HTERT RPE-1 (cell line): ENCODE data around the gene MTTP.

ENCODE experiments used
- in situ Hi-C: fragments of 300-500 bp; cut with MboI; formaldehyde crosslinking; loops from 4 replicates; pipeline ENCODE4 v1.14.3; 2020; ENCODE audit warnings: low sequenced_read_pairs

Gene MTTP

DNA sequence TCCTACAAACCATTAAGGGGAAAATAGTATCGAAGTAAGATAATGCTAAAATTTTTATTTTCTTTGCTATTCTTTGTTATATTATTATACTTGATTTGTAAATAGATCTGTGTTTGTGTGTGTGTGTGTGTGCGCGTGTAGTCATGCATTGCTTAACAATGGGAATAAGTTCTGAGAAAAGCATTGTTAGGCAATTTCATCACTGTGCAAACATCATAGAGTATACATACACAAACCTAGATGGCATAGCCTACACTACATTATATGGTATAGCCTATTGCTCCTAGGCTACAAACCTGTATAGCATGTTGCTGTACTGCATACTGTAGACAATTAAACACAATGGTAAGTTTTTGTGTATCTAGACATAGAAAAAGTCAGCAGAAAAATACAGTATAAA, 17.1 kb downstream of the MTTP start:
- in situ Hi-C loops = no loop called here

DNA sequence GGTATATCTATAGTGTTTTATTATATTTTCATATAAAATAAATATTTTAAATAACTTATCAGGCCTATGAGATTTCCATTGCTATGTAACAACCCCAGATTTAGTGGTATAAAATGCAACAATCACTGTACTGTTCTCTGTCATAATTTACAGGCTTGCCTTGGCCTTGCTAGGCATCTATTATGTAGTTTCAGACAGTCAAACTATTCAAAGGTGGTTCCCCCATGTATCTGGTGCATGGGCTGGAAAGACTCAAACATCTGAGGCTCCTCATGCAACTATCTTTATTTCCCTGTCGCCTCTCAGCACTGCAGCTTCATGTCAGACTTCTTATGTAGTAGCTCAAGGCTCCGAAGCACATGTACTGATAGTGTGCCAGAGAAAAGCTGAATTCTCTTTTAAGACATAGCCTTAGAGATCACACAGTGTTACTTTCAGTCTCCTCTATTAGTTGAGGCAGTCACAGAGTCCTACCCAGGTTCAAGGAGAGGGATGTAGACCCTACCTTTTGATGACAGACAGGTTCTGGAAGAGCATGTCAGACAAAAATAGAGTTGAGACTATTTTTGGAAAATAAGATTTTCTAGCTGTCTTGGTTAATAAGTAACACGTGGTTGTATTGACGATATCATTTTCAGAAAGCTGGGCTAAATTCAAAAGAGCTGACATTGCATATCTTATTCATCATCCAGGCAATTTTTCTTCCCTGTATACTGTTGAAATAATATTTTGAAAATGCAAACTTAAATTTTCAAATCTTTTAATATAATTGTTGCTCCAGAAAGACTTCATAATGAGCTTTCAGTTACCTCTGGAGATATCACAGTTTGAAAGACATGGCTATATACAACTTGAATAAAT, 19.4 kb downstream of the MTTP start:
- in situ Hi-C loops = no loop called here

DNA sequence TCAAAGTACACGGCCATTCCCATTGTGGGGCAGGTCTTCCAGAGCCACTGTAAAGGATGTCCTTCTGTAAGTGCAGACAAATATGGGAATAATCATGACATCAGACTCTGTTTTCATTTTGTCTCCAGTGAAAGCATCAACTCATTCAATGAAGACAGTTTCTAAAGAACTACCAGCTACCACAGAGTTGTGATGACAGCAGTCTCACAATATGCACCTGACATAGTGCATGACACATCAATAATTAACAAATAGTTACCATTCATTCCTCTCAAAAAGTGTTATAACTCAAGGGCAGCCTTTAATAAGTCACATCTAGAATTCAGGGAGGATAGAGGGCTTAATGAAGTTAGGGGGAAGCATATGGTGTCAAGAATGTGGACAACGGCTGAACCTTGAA, 20.2 kb downstream of the MTTP start:
- in situ Hi-C loops = no loop called here

DNA sequence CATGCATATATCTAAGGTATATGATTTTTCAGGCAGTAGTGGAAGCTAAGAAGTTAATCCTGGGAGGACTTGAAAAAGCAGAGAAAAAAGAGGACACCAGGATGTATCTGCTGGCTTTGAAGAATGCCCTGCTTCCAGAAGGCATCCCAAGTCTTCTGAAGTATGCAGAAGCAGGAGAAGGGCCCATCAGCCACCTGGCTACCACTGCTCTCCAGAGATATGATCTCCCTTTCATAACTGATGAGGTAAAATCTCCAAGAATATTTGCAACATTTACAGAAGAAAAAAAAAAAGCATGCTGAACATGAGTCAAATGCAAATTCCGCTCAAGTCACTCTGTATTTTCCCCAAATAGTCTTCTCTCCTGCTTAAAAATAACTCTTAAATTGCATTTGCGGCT, 32.1 kb downstream of the MTTP start:
- in situ Hi-C loops = no loop called here

DNA sequence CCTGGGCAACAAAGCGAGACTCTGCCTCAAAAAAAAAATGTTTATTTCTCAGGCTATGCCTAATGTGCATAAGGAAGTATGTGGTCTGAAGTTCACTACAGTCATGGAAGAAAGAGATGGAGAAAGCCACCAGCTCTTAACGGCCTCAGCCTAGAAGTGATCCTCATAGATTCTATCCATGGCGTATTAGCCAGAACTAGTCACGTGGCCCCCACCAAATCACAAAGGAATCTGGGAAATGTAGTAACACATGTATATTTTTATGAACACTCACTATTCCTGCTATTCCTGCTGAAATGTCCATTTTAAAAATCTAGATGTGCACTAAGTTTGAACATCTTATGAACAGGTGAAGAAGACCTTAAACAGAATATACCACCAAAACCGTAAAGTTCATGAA, 33.8 kb downstream of the MTTP start:
- in situ Hi-C loops = no loop called here

DNA sequence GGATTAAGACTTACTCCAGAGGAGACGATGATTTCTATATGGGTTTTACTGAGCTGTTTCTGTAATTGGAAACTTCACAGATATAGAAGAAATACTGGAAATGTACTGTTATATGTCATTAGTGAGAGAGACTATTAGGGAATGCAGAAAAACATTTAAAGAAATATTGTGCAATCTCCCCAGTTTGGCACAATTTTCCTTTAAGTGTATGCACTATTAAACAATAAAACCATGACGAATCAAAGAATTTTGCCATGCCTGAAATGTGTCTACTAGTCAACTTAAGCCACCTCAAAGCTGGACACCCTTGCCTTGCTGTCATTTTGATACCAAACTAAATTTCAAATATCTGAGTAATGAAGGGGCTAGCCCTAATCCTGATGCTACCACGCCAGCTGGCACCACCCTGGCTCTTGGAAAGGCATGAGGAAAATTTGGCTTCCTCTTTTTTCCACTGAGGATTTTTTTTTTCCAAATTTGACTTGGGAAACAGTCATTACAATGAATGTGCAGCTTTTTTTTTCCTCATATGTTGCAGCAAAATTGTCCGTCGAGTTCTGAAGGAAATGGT, 36.1 kb downstream of the MTTP start:
- in situ Hi-C loops = no loop called here

DNA sequence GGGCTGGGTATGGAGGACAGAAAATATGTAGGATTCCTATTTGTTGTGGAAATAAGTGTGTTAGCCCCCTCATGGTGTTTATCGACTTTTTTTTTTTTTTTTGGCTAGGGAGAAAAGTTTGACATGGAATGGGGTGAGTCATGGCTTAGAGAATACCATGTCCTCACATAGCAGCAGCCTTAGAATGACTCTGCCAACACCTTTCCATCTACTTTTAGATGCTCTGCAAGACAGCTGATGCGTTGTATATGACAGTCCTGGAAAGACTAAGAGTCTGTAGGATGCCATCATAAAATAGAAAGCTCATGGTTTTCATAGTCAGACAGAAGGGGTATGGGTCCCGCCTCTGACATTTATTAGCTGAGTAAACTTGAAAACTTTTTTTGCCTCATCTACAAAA, 37.7 kb downstream of the MTTP start:
- in situ Hi-C loops = no loop called here

DNA sequence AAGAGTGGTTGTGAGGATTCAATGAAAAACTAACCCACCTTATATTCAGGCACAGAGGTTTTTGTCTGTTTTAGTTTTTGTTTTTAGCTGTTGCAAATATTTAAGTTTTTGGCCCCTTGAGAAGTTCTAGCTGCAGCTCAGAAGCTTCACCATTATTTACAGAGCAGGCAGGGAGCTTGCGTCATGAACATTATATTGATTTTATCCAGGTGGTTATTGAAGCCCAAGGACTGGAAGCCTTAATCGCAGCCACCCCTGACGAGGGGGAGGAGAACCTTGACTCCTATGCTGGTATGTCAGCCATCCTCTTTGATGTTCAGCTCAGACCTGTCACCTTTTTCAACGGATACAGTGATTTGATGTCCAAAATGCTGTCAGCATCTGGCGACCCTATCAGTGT, 38.1 kb downstream of the MTTP start:
- in situ Hi-C loops = no loop called here

DNA sequence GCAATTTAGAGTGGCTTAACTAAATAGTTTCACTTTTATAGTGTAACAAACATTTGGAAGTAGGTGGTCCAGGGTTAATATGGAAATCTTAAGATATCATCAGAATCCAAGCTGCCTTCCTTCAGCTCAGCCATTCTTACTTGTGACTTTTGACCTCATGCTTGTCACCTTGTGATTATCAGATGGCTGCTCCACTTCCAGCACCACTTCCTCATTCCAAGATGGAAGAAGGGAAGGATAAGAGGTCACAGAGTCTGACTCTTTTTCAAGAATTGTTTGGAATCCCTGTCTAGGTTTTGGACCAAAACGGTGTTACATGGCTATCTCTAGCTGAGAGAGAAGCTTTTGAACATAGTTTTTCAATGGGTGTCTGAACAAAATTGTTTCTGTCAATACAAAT, 39.9 kb downstream of the MTTP start:
- in situ Hi-C loops = no loop called here

DNA sequence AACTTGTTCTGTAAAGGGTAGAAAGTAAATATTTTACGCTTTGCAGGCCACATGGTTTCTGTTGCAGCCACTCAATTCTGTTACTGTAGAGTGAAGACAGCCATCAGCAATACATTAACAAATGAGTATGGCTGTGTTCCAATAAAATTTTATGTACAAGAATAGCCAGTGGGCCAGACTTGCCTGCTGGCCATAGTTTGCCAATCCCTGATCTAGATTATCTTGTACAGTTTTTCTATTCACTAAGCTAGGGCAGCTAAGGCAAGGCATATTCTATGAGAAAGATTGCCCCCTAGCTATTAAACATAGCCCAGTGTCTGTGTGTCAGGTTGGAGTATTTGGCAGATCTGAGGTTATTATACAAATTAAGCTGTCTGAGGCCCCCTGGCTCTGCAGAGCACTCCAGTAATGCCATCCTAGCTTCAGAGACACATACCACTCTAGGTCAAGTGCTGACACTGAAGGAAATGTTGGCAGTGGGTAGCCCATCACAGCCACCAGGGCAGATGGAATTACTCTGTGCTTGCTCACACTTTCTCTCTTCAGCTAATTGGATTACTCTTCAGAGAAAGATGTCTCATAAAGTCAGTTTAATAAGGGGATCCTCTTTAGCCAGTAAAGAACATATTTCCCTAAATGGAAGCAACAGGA, 40.7 kb downstream of the MTTP start:
- in situ Hi-C loops = no loop called here

DNA sequence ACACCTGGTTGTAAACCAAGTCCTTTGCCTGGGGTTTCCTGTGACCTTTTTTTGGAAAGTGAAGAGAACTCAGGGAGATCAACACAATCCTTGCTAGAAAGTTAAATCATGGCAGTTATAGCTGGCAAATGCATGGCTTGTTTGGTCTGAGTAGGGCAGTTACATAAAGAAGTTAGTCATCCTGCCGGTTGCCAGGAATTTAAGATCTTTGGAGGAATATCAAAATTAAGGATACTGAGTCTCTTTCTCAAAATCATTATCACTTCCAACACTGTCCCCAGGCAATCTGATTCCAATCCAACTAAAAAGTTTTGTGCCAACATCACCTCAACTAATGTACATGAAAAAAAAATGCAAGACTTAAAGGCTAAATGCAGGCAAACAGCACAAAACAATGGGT, 42.8 kb downstream of the MTTP start:
- in situ Hi-C loops = no loop called here

DNA sequence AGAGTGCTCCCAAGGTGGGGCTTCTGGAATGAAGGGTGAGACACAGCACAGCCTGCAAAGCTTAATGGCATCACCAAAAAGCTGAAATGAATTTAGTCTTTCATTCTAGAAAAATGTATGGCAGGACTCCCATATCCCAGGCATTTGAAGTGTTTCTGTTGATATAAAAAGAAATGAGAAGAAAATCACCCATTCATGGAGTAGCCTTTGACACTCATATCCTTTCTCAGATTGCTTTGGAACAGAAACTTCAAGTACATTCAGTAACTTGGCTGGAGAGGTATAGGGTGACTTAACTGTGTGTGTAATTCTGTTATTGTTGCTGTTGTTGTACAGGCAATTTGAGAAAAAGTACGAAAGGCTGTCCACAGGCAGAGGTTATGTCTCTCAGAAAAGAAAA, 47.7 kb downstream of the MTTP start:
- in situ Hi-C loops = no loop called here

DNA sequence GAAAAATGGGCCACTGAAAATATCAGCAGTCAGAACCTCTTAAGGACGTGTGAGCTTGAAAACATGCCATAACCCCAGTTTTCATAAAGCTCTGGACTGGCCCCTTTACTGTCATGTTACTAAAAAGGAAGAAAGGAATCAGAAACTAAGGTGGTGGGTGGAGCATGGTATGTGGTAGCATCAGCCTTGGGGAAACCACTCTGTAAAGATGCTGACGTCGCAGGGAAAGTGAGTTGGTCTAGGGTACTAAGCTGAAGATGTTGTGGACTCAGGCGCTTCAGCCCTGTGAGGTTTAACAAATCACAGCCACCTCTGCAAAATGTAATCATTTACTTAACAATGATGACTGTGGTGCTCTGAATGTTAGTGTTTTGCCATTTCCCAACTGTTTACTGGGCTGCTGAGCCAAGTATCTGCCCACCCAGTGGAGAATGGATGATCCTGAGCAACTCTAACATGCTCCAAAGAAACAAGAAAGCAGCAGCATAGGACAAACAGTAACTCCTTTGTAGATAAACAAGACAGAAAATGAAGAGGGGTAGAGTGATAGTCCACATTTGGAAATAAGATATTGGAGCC, 49.6 kb downstream of the MTTP start:
- in situ Hi-C loops = no loop called here

DNA sequence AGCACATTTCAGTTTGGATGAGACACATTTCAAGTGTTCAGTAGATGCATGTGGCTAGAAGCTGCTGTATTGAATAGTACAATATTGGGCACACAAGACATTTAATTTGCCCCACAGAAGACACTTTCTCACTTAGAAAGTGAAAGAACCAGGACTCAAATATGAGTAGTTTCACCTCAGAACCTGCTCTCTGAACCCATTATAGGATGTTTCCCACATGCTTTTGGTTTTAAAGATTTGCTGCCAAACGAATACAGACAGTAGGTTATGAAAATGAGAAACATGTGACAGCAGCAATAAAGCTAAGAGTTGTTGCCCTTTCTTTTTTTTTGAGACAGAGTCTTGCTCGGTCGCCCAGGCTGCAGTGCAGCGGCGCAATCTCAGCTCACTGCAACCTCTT, 50.7 kb downstream of the MTTP start:
- in situ Hi-C loops = no loop called here

DNA sequence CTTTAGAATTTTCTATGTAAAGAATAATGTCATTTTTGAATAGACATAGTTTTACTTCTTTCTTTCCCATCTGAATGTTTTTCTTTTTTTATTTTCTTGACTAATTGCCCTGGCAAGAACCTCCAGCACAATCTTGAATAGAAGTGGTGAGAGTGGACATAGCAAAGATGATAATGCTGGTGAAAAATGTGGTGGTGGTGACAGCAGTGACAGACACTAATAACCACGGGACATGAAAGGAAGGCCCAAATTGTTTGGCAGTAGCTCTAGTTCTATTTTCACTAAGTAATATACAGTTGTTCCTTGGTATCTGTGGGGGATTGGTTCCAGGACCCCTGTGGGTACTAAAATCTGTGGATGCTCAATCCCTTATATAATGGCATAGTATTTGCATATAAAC, 53.4 kb downstream of the MTTP start:
- in situ Hi-C loops = no loop called here

DNA sequence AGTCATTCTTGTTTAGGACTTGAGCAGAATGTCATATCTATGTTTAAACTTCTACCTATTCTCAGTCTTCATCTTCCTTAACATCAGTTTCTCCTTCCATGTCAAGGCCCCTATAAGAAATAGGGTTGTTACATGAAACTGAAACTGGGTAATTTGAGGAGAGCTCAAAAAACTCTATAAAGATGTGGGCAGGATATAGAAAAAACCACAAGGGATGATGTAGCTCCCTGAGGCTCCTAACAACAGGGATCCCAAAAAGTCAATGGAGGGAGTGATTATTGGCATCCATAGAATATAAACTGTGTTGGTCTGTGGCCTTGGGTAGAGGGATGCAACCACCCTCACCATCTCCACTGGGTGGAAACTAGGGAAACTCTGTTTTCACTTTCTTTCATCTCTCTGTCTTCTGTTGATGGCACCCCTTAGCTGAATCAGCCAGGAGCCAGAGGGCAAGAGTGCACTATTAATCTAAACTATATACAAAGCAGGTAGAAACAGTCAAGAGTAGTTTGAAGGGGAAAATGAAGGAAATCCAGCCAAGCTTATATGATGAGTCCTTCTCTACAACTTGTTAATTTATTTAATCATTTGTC, 55.4 kb downstream of the MTTP start:
- in situ Hi-C loops = no loop called here

DNA sequence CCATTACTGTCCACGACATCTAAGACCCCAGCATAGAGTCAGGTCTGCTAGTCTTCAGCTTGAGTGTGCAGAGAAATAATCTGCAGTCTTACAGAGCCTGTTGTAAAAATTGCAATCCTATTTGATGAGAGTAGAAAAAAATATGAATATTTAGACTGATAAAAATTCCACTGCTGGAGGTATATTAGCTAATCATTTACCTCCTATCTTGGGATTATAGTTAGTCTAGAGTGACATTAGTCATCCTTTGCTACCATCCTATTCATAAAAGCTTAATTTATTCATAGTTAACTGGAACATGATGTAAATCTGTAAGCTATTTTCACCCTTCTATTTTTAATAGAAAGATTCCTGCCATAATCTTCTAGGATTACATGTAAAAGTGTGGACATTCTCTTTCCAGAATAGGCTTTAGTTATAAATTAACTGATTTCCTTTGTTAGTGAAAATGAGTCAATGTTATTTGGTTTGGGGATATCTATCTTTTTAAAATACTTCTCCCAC, 56.3 kb downstream of the MTTP start:
- in situ Hi-C loops = no loop called here

DNA sequence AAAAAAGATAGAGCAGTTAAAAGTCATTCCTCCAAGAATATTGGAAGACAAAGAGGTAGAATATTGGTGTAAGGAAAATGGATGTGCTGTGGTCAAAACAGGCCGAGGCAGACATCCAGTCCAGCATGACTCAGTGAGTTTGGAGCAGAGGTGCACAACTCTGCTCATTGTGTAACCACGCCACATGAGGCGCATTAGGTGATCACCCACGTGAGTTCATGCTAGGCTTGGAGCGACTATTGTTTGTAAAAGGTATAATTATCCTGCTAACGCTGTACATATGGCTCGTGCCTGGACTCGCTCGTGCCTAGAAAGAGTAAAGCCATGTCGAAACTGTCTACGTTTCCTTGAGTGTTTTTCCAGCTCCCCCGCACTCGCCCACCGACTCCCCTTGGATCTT, 59.1 kb downstream of the MTTP start:
- in situ Hi-C loops = no loop called here

DNA sequence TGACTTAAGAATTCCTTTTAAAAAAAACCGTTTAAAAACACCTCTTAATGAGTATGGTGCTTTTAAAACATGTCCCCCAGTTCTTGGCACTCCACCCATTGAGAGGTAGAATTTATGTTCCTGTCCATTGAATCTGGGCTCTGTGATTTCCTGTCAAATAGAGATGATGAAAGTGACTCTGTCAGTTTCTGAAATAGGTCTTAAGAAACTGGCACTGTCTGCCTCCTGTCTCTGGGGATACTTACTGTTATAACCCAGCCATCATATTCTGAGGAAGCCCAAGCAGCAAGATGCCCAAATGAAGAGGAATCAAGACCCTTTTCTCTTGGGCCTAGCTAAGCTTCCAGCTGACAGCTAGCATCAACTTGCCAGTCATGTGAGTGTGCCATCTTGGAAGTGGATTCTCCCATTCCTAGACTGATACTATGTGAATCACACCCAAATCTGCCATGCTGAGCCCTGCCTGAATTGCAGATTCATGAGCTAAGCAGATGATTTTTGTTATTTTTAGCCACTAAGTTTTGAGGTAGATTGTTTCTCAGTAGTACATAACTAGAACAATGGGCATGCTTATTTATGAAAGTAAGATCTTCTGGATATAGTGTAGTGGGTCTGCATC, 60.2 kb downstream of the MTTP start:
- in situ Hi-C loops = no loop called here

DNA sequence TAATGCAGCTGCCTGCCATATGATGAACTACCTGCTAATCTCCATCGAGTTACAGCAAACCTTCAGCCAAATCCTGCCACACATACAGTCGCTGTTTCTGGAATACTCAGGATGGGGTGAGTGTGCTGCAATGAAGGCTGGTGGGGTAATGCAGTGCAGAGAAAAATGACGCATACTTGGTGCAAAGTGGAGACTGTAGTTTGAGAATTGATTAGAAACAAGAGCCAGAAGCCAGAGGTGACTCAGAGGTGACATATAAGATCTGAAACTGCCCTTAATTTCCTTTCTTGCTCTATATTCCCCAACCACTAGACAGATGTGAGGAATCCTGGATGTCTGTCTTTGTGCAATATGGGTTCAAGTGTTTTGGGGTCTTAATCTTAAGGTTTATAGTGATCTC, 61.0 kb downstream of the MTTP start:
- in situ Hi-C loops = no loop called here

DNA sequence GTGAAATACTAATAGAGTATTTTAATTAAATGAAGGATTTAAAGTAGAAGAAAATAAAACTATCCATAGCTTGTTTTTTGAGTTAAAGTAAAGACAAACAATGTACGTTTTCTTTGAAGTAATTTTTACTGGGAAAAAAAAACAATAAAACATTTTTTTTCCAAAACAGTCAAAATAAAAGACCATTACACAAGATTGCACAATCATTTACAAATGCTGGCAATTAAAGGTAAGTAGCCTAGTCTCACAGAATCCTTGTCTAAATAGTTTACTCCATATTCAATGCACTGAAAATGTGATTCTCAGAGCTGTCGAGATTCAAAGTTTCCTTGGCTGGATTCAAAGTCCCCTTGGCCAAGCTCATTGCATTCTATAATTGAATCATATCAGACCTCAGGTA, 61.8 kb downstream of the MTTP start:
- in situ Hi-C loops = no loop called here
